Ishikawa (cell line): ENCODE measurements around the gene HAVCR1.

Source experiments
- CEBPB ChIP-seq: IDR thresholded peaks from 2 replicates; pipeline ENCODE4 v1.6.1; 2012
- CREB1 ChIP-seq: IDR thresholded peaks from 2 replicates; pipeline ENCODE4 v1.6.1; 2012; ENCODE audit warnings: low read depth
- EP300 ChIP-seq: IDR thresholded peaks from 2 replicates; pipeline ENCODE4 v1.6.1; 2012; ENCODE audit warnings: borderline replicate concordance
- FOXM1 ChIP-seq: IDR thresholded peaks from 2 replicates; pipeline ENCODE4 v1.6.1; 2012; ENCODE audit warnings: low read depth, borderline replicate concordance
- NFIC ChIP-seq: IDR thresholded peaks from 2 replicates; pipeline ENCODE4 v1.6.1; 2012
- RAD21 ChIP-seq: IDR thresholded peaks from 2 replicates; pipeline ENCODE4 v1.6.1; 2012; ENCODE audit warnings: low read depth
- TAF1 ChIP-seq: IDR thresholded peaks from 2 replicates; pipeline ENCODE4 v1.6.1; 2012; ENCODE audit warnings: low read depth, mild to moderate bottlenecking
- TEAD4 ChIP-seq: IDR thresholded peaks from 2 replicates; pipeline ENCODE4 v1.6.1; 2012
- YY1 ChIP-seq: IDR thresholded peaks from 2 replicates; pipeline ENCODE4 v1.6.1; 2012; ENCODE audit warnings: low read depth
- TF ChIP-seq, protein P1 (sequence below): IDR thresholded peaks from 2 replicates; pipeline ENCODE4 v1.6.1; 2012; ENCODE audit warnings: low read depth, mild to moderate bottlenecking
- TF ChIP-seq, protein P2 (sequence below): IDR thresholded peaks from 2 replicates; pipeline ENCODE4 v1.6.1; 2012
- TF ChIP-seq, protein P3 (sequence below): IDR thresholded peaks from 2 replicates; pipeline ENCODE4 v1.6.1; 2012

DNA sequence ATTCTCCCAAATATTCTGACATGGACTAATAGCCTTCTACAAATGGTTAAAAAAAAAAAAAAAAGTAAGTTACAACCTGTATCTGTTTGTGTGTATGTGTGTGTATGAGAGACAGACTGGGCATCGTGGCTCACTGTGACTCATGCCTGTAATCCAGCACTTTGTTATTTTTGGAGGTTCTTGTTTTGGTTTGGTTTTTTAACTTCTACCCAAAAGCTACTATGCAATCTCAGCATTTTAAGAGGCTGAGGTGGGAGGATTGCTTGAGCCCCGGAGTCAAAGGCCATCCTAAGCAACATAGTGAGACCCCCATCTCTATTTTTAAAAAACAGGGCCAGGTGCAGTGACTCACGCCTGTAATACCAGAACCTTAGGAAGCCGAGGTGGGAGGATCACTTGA is 17.6 kb upstream of the HAVCR1 start:
- TF ChIP-seq CREB1 (no peak), TEAD4 (no peak), YY1 (no peak), EP300 (no peak), NFIC (no peak), RAD21 (no peak), CEBPB (no peak), FOXM1 (no peak), TAF1 (no peak)
- TF ChIP-seq, protein P1, sequence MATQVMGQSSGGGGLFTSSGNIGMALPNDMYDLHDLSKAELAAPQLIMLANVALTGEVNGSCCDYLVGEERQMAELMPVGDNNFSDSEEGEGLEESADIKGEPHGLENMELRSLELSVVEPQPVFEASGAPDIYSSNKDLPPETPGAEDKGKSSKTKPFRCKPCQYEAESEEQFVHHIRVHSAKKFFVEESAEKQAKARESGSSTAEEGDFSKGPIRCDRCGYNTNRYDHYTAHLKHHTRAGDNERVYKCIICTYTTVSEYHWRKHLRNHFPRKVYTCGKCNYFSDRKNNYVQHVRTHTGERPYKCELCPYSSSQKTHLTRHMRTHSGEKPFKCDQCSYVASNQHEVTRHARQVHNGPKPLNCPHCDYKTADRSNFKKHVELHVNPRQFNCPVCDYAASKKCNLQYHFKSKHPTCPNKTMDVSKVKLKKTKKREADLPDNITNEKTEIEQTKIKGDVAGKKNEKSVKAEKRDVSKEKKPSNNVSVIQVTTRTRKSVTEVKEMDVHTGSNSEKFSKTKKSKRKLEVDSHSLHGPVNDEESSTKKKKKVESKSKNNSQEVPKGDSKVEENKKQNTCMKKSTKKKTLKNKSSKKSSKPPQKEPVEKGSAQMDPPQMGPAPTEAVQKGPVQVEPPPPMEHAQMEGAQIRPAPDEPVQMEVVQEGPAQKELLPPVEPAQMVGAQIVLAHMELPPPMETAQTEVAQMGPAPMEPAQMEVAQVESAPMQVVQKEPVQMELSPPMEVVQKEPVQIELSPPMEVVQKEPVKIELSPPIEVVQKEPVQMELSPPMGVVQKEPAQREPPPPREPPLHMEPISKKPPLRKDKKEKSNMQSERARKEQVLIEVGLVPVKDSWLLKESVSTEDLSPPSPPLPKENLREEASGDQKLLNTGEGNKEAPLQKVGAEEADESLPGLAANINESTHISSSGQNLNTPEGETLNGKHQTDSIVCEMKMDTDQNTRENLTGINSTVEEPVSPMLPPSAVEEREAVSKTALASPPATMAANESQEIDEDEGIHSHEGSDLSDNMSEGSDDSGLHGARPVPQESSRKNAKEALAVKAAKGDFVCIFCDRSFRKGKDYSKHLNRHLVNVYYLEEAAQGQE, result no peak
- TF ChIP-seq, protein P2, sequence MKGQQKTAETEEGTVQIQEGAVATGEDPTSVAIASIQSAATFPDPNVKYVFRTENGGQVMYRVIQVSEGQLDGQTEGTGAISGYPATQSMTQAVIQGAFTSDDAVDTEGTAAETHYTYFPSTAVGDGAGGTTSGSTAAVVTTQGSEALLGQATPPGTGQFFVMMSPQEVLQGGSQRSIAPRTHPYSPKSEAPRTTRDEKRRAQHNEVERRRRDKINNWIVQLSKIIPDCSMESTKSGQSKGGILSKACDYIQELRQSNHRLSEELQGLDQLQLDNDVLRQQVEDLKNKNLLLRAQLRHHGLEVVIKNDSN, result no peak
- TF ChIP-seq, protein P3, sequence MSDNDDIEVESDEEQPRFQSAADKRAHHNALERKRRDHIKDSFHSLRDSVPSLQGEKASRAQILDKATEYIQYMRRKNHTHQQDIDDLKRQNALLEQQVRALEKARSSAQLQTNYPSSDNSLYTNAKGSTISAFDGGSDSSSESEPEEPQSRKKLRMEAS, result no peak
